K562 (cell line): ENCODE measurements around the gene NSMF. TPM values are rescaled to one million over a fixed set of nuclear protein-coding genes. Genes with fewer than 3 reads are reported as not detected.

ENCODE experiments used
- ATAC-seq: fragments of 200-7000 bp; cut with Tn5 transposase; 3 replicates; pipeline ENCODE4 v1.9.1; 2020; ENCODE audit warnings: moderate library complexity
- BruUV-seq: library from RNA; stranded (reverse); fragments of 400-500 nt; replicated peaks from 2 replicates; lab custom pipeline; 2021; lab: Mats Ljungman, UMichigan
- CTCF ChIA-PET: fragments of 300-600 bp; formaldehyde crosslinking; extraction: SDS; loops from one replicate; lab custom pipeline; 2021; ENCODE audit warnings: low intra/inter-chr PET ratio; lab: Yijun Ruan, JAX
- POLR2A ChIA-PET: fragments of 300-600, 350-650 bp; sonication (Branson Sonifier 250); formaldehyde crosslinking; extraction: SDS; loops from one replicate; lab custom pipeline; 2021; ENCODE audit warnings: antibody characterized with exemption, inconsistent platforms; lab: Yijun Ruan, JAX
- DNase-seq, 4 experiments: peaks; one replicate each; pipeline versions ENCODE4 v3.0.0 to v3.0.0-alpha.2; 2011 to 2018; ENCODE audit warnings: low spot score in 3 of 4, mixed read lengths in 3 of 4; ENCODE audit errors: extremely low read depth in 1 of 4
- FAIRE-seq: peaks from 2 replicates; lab custom pipeline; 2011; peaks lifted over from hg19 to GRCh38; lab: Jason Lieb, UNC
- H2AFZ ChIP-seq: 2 replicates; pipeline ENCODE4 v1.6.0; 2011; ENCODE audit warnings: low read depth, low read length, control low read depth, inconsistent platforms
- H3K27ac ChIP-seq: fragments of 200-600 bp; 3 replicates; pipeline ENCODE4 v1.8.0; 2011; ENCODE audit warnings: low read depth, mild to moderate bottlenecking, control low read depth, inconsistent platforms, low read length, moderate library complexity, mixed read lengths; ENCODE audit errors: extremely low read depth
- H3K27me3 ChIP-seq, 2 experiments: fragments of 300-600 bp in 1 of 2; 2 replicates in 1 of 2; 3 replicates in 1 of 2; pipeline versions ENCODE4 v1.6.0 to v1.8.0; 2011; ENCODE audit warnings: inconsistent platforms in 2 of 2, low read length in 2 of 2, mild to moderate bottlenecking in 1 of 2, mixed read lengths in 1 of 2, moderate library complexity in 1 of 2; ENCODE audit not compliant: control insufficient read depth in 2 of 2, insufficient read depth in 2 of 2
- H3K36me3 ChIP-seq: fragments of 300-600 bp; 3 replicates; pipeline ENCODE4 v1.8.0; 2011; ENCODE audit warnings: mild to moderate bottlenecking, low read length, inconsistent platforms; ENCODE audit not compliant: control insufficient read depth, insufficient read depth
- H3K4me1 ChIP-seq, 2 experiments: fragments of 200-600 bp in 1 of 2; replicated peaks in 1 of 2; 2 replicates in 1 of 2; 3 replicates in 1 of 2; pipeline versions ENCODE4 v1.5.1 to v1.8.0; 2011; ENCODE audit warnings: inconsistent platforms in 2 of 2, low read length in 2 of 2, mild to moderate bottlenecking in 1 of 2, mixed read lengths in 1 of 2, moderate library complexity in 1 of 2; ENCODE audit not compliant: control insufficient read depth in 2 of 2, insufficient read depth in 2 of 2
- H3K4me2 ChIP-seq: 2 replicates; pipeline ENCODE4 v1.6.1; 2011; ENCODE audit warnings: low read length, control low read depth, inconsistent platforms, mixed read lengths; ENCODE audit not compliant: insufficient read depth
- H3K4me3 ChIP-seq: fragments of 200-600 bp; sonication (generic), shearing (Covaris generic); 2 replicates; pipeline ENCODE4 v1.5.1; 2016; ENCODE audit warnings: control low read depth, inconsistent platforms
- H3K79me2 ChIP-seq: fragments of 200-600 bp; 3 replicates; pipeline ENCODE4 v1.8.0; 2011; ENCODE audit warnings: low read length, inconsistent platforms; ENCODE audit not compliant: control insufficient read depth, insufficient read depth
- H3K9ac ChIP-seq, 2 experiments: 2 replicates each; pipeline versions ENCODE4 v1.6.0 to v1.6.1; 2011; ENCODE audit warnings: low read depth in 2 of 2, low read length in 2 of 2, control low read depth in 1 of 2, inconsistent platforms in 1 of 2, mild to moderate bottlenecking in 1 of 2, mixed read lengths in 1 of 2; ENCODE audit not compliant: insufficient read depth in 1 of 2
- H3K9me1 ChIP-seq: one replicate; pipeline ENCODE4 v1.6.0; 2011; ENCODE audit warnings: inconsistent platforms, mild to moderate bottlenecking, low read length, moderate library complexity; ENCODE audit not compliant: control insufficient read depth, insufficient read depth
- H3K9me3 ChIP-seq: replicated peaks from 2 replicates; pipeline ENCODE4 v1.5.1; 2011; ENCODE audit warnings: low read depth, low read length, inconsistent platforms; ENCODE audit not compliant: control insufficient read depth, insufficient read depth
- H4K20me1 ChIP-seq: replicated peaks from 2 replicates; pipeline ENCODE4 v1.6.1; 2011; ENCODE audit warnings: low read length, inconsistent platforms, mixed read lengths; ENCODE audit not compliant: control insufficient read depth, insufficient read depth
- EP400 ChIP-seq: fragments of 450-650 bp; IDR thresholded peaks from 2 replicates; pipeline ENCODE4 v1.6.1; 2017; ENCODE audit warnings: antibody characterized with exemption, mild to moderate bottlenecking, moderate library complexity
- GTF2E2 ChIP-seq: fragments of 200-800 bp; sonication (Bioruptor generic); IDR thresholded peaks from 2 replicates; pipeline ENCODE4 v1.6.1; 2016; ENCODE audit warnings: missing genetic modification characterization, missing compliant biosample characterization
- SMARCC2 ChIP-seq: fragments of 450-650 bp; IDR thresholded peaks from 2 replicates; pipeline ENCODE4 v1.6.1; 2017; ENCODE audit warnings: antibody characterized with exemption, moderate library complexity, mild to moderate bottlenecking, low read depth
- TCF3 ChIP-seq: sonication (generic); formaldehyde crosslinking; IDR thresholded peaks from 2 replicates; pipeline ENCODE4 v1.4.0; 2020; ENCODE audit warnings: mild to moderate bottlenecking, missing genetic modification reagents
- WGBS: fragments of 100-300 bp; shearing (Covaris generic); methylation state at CpG from one replicate; pipeline ENCODE4 v1.1.6; 2016; ENCODE audit warnings: low coverage, mixed read lengths; ENCODE audit not compliant: insufficient coverage; ENCODE audit errors: missing lambda C conversion rate; 5-methylcytosine and 5-hydroxymethylcytosine counted together
- in situ Hi-C: fragments of 300-500 bp; cut with MboI; formaldehyde crosslinking; loops from 4 replicates; pipeline ENCODE4 v1.15.0; 2018; ENCODE audit warnings: inconsistent platforms, mixed read lengths
- intact Hi-C: fragments of 100-400 bp; cut with micrococcal nuclease; formaldehyde crosslinking; loops from 2 replicates; pipeline ENCODE4 v1.14.2; 2022
- polyA plus RNA-seq, 8 experiments: library from polyadenylated mRNA; depleted of rRNA in 4 of 8; stranded (reverse) in 5 of 8; unstranded in 3 of 8; fragments of >200 nt; fragmentation: Nextera tagmentation in 2 of 8; fragmentation: Illumina TruSeq in 1 of 8; extraction: Ambion mirVana in 2 of 8; extraction: Trizol in 1 of 8; gene quantifications; 2 replicates each; pipeline versions ENCODE4 v1.2.1 to v1.2.3, GENCODE V29; 2011 to 2014; ENCODE audit warnings: inconsistent platforms in 1 of 8, missing spikeins in 1 of 8
- total RNA-seq, 7 experiments: library from RNA; depleted of rRNA in 6 of 7; stranded (reverse); fragments of >200 nt in 6 of 7; fragmentation: Illumina TruSeq in 2 of 7; extraction: Trizol in 2 of 7; gene quantifications; 2 replicates each; pipeline versions ENCODE4 v1.2.1 to v1.2.3, GENCODE V29; 2011 to 2021; ENCODE audit warnings: low replicate concordance in 1 of 7
- TF ChIP-seq, protein P1 (sequence below): fragments of 250-450 bp; sonication (Bioruptor Pico); IDR thresholded peaks from 2 replicates; pipeline ENCODE4 v1.8.0; 2022; ENCODE audit warnings: moderate library complexity, mild to moderate bottlenecking, inconsistent platforms
- TF ChIP-seq, protein P2 (sequence below): sonication (generic); formaldehyde crosslinking; IDR thresholded peaks from 2 replicates; pipeline ENCODE4 v1.8.0; 2022; ENCODE audit warnings: missing genetic modification reagents, mild to moderate bottlenecking, moderate library complexity, borderline replicate concordance
- TF ChIP-seq, protein P3 (sequence below): fragments of 250-450 bp; sonication (Bioruptor Pico); IDR thresholded peaks from 2 replicates; pipeline ENCODE4 v1.4.0; 2020; ENCODE audit warnings: borderline replicate concordance

Gene NSMF
- total and polyA plus RNA-seq, 9 of the 15 experiments (the other 6 are each of a cell fraction or from before 2014, with no cell fraction given), result 0.20 to 82.7 (median 29.3) TPM

DNA sequence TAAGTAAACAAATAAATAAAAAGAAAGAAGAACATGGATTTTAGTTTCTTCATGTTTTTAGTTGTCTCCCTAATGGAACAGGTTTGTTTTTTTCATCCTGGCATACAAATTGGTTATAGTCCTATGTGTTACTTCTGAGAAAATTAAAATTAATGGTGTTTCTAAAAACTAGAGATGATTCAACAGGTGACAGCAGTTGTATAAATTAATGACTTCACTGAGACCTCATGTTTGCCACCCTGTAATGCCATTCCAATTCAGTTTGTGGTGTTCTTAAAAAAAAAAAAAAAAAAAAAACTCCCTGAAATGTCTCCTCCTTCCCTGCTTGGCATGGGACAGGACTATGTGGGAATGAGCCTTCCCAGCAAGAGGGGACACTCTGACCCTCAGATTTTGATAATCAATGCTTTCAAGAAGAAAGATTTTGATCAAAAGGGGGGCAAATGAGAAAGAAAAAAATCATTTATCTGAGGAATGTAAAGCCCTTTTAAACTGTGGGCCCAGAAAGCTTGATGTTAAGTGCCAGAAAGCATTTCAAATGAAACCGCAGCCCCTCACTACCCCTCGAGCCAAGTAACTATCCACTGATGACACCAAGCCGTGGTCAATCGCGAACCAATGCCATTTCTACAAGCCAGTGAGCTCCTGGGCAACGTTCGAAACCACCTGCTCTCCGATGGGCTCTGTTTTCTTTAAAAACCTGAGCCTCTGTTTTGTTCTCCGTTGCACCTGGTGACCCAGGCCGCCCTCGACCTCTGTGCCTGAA is 37.1 kb downstream of the NSMF start:
- peaks cover 5% of the 10 kb centered on the region; the same call in 1 of the 3 replicates for H3K36me3 ChIP-seq
- no peak for ATAC-seq
- TSS peak; percentile 65 for BruUV-seq
- peak overlapping the region; percentile 97 for H3K4me3 ChIP-seq
- no peaks in the 10 kb centered on the region for H3K27me3 ChIP-seq
- no peaks in the 10 kb centered on the region for H3K9me1 ChIP-seq
- in situ Hi-C loops (no loop called here), intact Hi-C loops (loop anchor here (10.0 kb wide), 1 partner anchor 117 kb away; the partner anchor contains the start of gene NRARP)
- WGBS, result 4% methylated on average over 11 of the region's 11 CpGs
- FAIRE-seq, result no peak
- no peaks in the 10 kb centered on the region for H4K20me1 ChIP-seq
- peak overlapping the region; percentile 80 to 95 for H3K9ac ChIP-seq
- no peaks in the 10 kb centered on the region for H3K9me3 ChIP-seq
- peak; percentile 14; the same call in 1 of the 2 replicates for TF ChIP-seq GTF2E2 (tag)
- TF ChIP-seq, protein P1, sequence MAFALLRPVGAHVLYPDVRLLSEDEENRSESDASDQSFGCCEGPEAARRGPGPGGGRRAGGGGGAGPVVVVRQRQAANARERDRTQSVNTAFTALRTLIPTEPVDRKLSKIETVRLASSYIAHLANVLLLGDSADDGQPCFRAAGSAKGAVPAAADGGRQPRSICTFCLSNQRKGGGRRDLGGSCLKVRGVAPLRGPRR (CRISPR knock-in tag), result no peak
- TF ChIP-seq, protein P2, sequence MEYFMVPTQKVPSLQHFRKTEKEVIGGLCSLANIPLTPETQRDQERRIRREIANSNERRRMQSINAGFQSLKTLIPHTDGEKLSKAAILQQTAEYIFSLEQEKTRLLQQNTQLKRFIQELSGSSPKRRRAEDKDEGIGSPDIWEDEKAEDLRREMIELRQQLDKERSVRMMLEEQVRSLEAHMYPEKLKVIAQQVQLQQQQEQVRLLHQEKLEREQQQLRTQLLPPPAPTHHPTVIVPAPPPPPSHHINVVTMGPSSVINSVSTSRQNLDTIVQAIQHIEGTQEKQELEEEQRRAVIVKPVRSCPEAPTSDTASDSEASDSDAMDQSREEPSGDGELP (CRISPR knock-in tag), result 0 out of 2 replicates have a peak, but pooled peaks have one; percentile 10
- TF ChIP-seq, protein P3, sequence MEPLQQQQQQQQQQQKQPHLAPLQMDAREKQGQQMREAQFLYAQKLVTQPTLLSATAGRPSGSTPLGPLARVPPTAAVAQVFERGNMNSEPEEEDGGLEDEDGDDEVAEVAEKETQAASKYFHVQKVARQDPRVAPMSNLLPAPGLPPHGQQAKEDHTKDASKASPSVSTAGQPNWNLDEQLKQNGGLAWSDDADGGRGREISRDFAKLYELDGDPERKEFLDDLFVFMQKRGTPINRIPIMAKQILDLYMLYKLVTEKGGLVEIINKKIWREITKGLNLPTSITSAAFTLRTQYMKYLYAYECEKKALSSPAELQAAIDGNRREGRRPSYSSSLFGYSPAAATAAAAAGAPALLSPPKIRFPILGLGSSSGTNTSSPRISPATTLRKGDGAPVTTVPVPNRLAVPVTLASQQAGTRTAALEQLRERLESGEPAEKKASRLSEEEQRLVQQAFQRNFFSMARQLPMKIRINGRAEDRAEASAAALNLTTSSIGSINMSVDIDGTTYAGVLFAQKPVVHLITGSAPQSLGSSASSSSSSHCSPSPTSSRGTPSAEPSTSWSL, result no peak
- 0 out of 2 replicates have a peak, but pooled peaks have one; percentile 20 for TF ChIP-seq SMARCC2
- 0 out of 2 replicates have a peak, but pooled peaks have one; percentile 9 for TF ChIP-seq TCF3 (CRISPR knock-in tag)
- TF ChIP-seq EP400, result 0 out of 2 replicates have a peak, but pooled peaks have one; percentile 13
- POLR2A ChIA-PET, result interaction anchor here (0.6 to 1.8 kb wide), 4 partner anchors 9 to 717 kb away, joined by 3 to 8 read pairs (median 3); no protein-coding TSS in a partner anchor
- H3K4me1 ChIP-seq, result peaks cover 35 to 49% of the 10 kb centered on the region in 2 experiments
- DNase-seq, result no peak
- H3K79me2 ChIP-seq, result peaks cover 43% of the 10 kb centered on the region
- H3K27ac ChIP-seq, result peak overlapping the region; percentile 53
- CTCF ChIA-PET, result no interaction called here
- peak overlapping the region; percentile 94 for H3K4me2 ChIP-seq
- peak overlapping the region; percentile 66 for H2AFZ ChIP-seq
